ENCODE results near the gene CHIA.

CHIA gene

GRCh38 chr1:111369645-111370044 is 79.0 kb downstream of the CHIA start:
- no peak for DNase-seq

Data from NCI-H1417 treated with DMSO at 0.1 percent for 48 hours (cell line).